GM12892 (cell line): ENCODE measurements around the gene CCR1.

Experiments used
- POLR2A ChIP-seq: IDR thresholded peaks from 2 replicates; pipeline ENCODE4 v1.6.1; 2011; ENCODE audit warnings: low read depth, low read length, control low read depth
- POLR2AphosphoS5 ChIP-seq: IDR thresholded peaks from 2 replicates; pipeline ENCODE4 v1.6.1; 2011; ENCODE audit warnings: low read depth, low read length, control low read depth
- TAF1 ChIP-seq: IDR thresholded peaks from 2 replicates; pipeline ENCODE4 v1.6.1; 2011; ENCODE audit warnings: low read depth, mild to moderate bottlenecking, control low read depth, low read length, borderline replicate concordance

DNA sequence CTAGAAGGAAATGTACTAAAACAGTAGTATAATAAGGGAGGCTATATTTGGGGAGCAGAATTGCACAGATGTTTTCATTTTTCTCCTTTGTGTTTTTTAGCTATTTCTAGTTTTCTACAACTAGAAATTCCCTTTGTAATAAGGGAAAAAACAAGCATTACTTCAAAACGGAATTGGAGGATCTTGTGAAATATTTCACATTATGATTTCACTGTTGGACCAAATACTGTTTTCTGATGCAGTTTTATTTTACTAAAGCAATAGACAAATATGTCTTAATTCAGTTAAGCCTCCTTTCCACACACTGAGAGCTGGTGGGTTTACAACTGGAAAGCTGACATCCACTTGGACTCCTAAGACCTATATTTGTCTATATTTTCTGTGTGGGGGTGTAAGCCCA lies 7.3 kb downstream of the CCR1 start:
- no peak for TF ChIP-seq POLR2A
- TF ChIP-seq POLR2AphosphoS5, result no peak
- no peak for TF ChIP-seq TAF1
